Muscle of arm (tissue), 12 donors: ENCODE measurements around the gene PROK1. TPM values are rescaled to one million over a fixed set of nuclear protein-coding genes. Genes with fewer than 3 reads are reported as not detected.
A peak's percentile ranks its signal among the peaks of the same experiment; 100 is the strongest.
"Not testable (repeated sequence)": the region's sequence is repeated elsewhere in the genome, so short reads cannot be mapped to it uniquely, and the experiment has no call there.

Experiments
- DNase-seq: peaks from one replicate; pipeline ENCODE4 v3.0.0-alpha.2; 2013
- polyA plus RNA-seq, 12 donors: library from polyadenylated mRNA; unstranded; fragments of 120-200 nt; gene quantifications; one replicate each; pipeline ENCODE4 v1.2.1, GENCODE V29; 2013; ENCODE audit not compliant: insufficient read length in 12 of 12

The PROK1 gene
- polyA plus RNA-seq, 12 donors = 0.09 to 0.12 TPM; not detected in 10

GRCh38 chr1:110433213-110433612, 17.7 kb upstream of the PROK1 start:
- no peak for DNase-seq

- no peak for DNase-seq
These were observed 17.1 kb upstream of the PROK1 start for GRCh38 chr1:110433803-110434202.

- DNase-seq = no peak
These were observed 16.0 kb upstream of the PROK1 start for GRCh38 chr1:110434946-110435345.

- DNase-seq = no peak
These were observed 14.3 kb upstream of the PROK1 start for GRCh38 chr1:110436635-110437034.

GRCh38 chr1:110437645-110438299, 13.2 kb upstream of the PROK1 start:
- DNase-seq = not testable (repeated sequence)

- DNase-seq = no peak
These were observed 12.1 kb upstream of the PROK1 start for GRCh38 chr1:110438893-110439292.

GRCh38 chr1:110439873-110440272, 11.1 kb upstream of the PROK1 start:
- DNase-seq = not testable (repeated sequence)

- no peak for DNase-seq
These were observed 10.1 kb upstream of the PROK1 start for GRCh38 chr1:110440877-110441276.

GRCh38 chr1:110441888-110442287, 9.1 kb upstream of the PROK1 start:
- no peak for DNase-seq

GRCh38 chr1:110443451-110443850, 7.5 kb upstream of the PROK1 start:
- DNase-seq = no peak

- DNase-seq = no peak
These were observed 6.4 kb upstream of the PROK1 start for GRCh38 chr1:110444561-110444960.

GRCh38 chr1:110449661-110450651, 993 bp upstream of the PROK1 start:
- DNase-seq = no peak

- no peak for DNase-seq
These were observed 1.4 kb downstream of the PROK1 start for GRCh38 chr1:110452330-110452729.

- DNase-seq = no peak
These were observed 2.9 kb downstream of the PROK1 start for GRCh38 chr1:110453829-110454228.

- DNase-seq = no peak
These were observed 3.4 kb downstream of the PROK1 start for GRCh38 chr1:110454328-110454727.

- DNase-seq = no peak
These were observed 4.2 kb downstream of the PROK1 start for GRCh38 chr1:110455151-110455550.

GRCh38 chr1:110457206-110457605, 6.3 kb downstream of the PROK1 start:
- no peak for DNase-seq

GRCh38 chr1:110460253-110461220, 9.6 kb downstream of the PROK1 start:
- DNase-seq = peak; percentile 85

- no peak for DNase-seq
These were observed 11.1 kb downstream of the PROK1 start for GRCh38 chr1:110462093-110462492.

- DNase-seq = no peak
These were observed 12.0 kb downstream of the PROK1 start for GRCh38 chr1:110462964-110463363.

- DNase-seq = no peak
These were observed 12.8 kb downstream of the PROK1 start for GRCh38 chr1:110463725-110464124.

GRCh38 chr1:110464340-110464739, 13.4 kb downstream of the PROK1 start:
- no peak for DNase-seq
